ENCODE results near the gene SKI.

The SKI gene

GRCh38 chr1:2229911-2230731, 2.0 kb downstream of the SKI start:
- H2BK5ac ChIP-seq (ENCODE audit: low read length): peak overlapping the region; percentile 95
- H3K4ac ChIP-seq (ENCODE audit: low read length): peak overlapping the region; percentile 41
- H4K8ac ChIP-seq (ENCODE audit: low read depth, low read length): no peak overlapping the region
- H3K9me3 ChIP-seq (replicated peaks in 1 of 2; ENCODE audit: control insufficient read depth in 2 of 2, insufficient read depth in 1 of 2, low read depth in 1 of 2, low read length in 2 of 2): no peaks in the 10 kb centered on the region
- H3K79me1 ChIP-seq (ENCODE audit: low read depth, low read length): peaks cover 29% of the 10 kb centered on the region
- H3K9ac ChIP-seq (ENCODE audit: low read depth, low read length, poor library complexity): peak overlapping the region; percentile 100
- H3K14ac ChIP-seq (ENCODE audit: low read length): no peak overlapping the region
- H2BK12ac ChIP-seq (ENCODE audit: low read length): no peak overlapping the region
- H3K18ac ChIP-seq (ENCODE audit: low read length): peak overlapping the region; percentile 91
- H2BK15ac ChIP-seq (ENCODE audit: low read length): peak overlapping the region; percentile 49
- peak overlapping the region; percentile 69 to 96 for H3K4me3 ChIP-seq (ENCODE audit: low read length in 2 of 2)
- peak overlapping the region; percentile 99 for H3K23ac ChIP-seq (ENCODE audit: low read depth, low read length, poor library complexity)
- no peak overlapping the region for H2AK5ac ChIP-seq (ENCODE audit: low read depth, low read length)
- no peak overlapping the region for H4K91ac ChIP-seq (ENCODE audit: low read depth, low read length, poor library complexity)
- H3K27ac ChIP-seq (replicated peaks; ENCODE audit: low read length): no peak overlapping the region
- no CpG with 5 or more reads among the region's 32 CpGs for WGBS, 2 donors (ENCODE audit: extremely low coverage in 2 of 2, insufficient read length in 2 of 2, insufficient replicate concordance in 1 of 2)
- H2AFZ ChIP-seq (ENCODE audit: low read length): no peak overlapping the region
- no peak overlapping the region for H2BK120ac ChIP-seq (ENCODE audit: low read depth, low read length)
- peaks cover 35 to 41% of the 10 kb centered on the region in 2 donors for H3K4me1 ChIP-seq (ENCODE audit: control insufficient read depth in 2 of 2, insufficient read depth in 1 of 2, low read depth in 1 of 2, low read length in 2 of 2)
- peak overlapping the region; percentile 97 for H3K4me2 ChIP-seq (ENCODE audit: insufficient read depth, low read length, poor library complexity, severe bottlenecking)
- H3K27me3 ChIP-seq (ENCODE audit: control insufficient read depth in 3 of 3, insufficient read depth in 3 of 3, low read depth in 1 of 3, low read length in 3 of 3): peaks cover 0 to 8% (median 0%) of the 10 kb centered on the region in 3 experiments
- no peak for DNase-seq (ENCODE audit: low spot score)
- peaks cover 0 to 30% of the 10 kb centered on the region in 2 donors for H3K36me3 ChIP-seq (replicated peaks in 1 of 2; ENCODE audit: control insufficient read depth in 2 of 2, insufficient read depth in 2 of 2, low read length in 2 of 2)

GRCh38 chr1:2230781-2231531, 2.8 kb downstream of the SKI start:
- no peak overlapping the region for H3K27ac ChIP-seq (replicated peaks; ENCODE audit: low read length)
- H2BK5ac ChIP-seq (ENCODE audit: low read length): peak overlapping the region; percentile 57
- peak overlapping the region; percentile 81 for H3K9ac ChIP-seq (ENCODE audit: low read depth, low read length, poor library complexity)
- peaks cover 31% of the 10 kb centered on the region for H3K79me1 ChIP-seq (ENCODE audit: low read depth, low read length)
- H3K14ac ChIP-seq (ENCODE audit: low read length): no peak overlapping the region
- H3K23ac ChIP-seq (ENCODE audit: low read depth, low read length, poor library complexity): peak overlapping the region; percentile 32
- peak overlapping the region; percentile 69 to 74 for H3K4me3 ChIP-seq (ENCODE audit: low read length in 2 of 2)
- H2AFZ ChIP-seq (ENCODE audit: low read length): no peak overlapping the region
- no peak overlapping the region for H4K8ac ChIP-seq (ENCODE audit: low read depth, low read length)
- no peak overlapping the region for H3K4ac ChIP-seq (ENCODE audit: low read length)
- H3K4me1 ChIP-seq (ENCODE audit: control insufficient read depth in 2 of 2, insufficient read depth in 1 of 2, low read depth in 1 of 2, low read length in 2 of 2): peaks cover 37 to 43% of the 10 kb centered on the region in 2 donors
- H4K91ac ChIP-seq (ENCODE audit: low read depth, low read length, poor library complexity): no peak overlapping the region
- H2BK120ac ChIP-seq (ENCODE audit: low read depth, low read length): no peak overlapping the region
- no peak overlapping the region for H2BK15ac ChIP-seq (ENCODE audit: low read length)
- H3K18ac ChIP-seq (ENCODE audit: low read length): peak overlapping the region; percentile 81
- peak overlapping the region; percentile 97 for H3K4me2 ChIP-seq (ENCODE audit: insufficient read depth, low read length, poor library complexity, severe bottlenecking)
- peaks cover 0 to 35% of the 10 kb centered on the region in 2 donors for H3K36me3 ChIP-seq (replicated peaks in 1 of 2; ENCODE audit: control insufficient read depth in 2 of 2, insufficient read depth in 2 of 2, low read length in 2 of 2)
- H3K9me3 ChIP-seq (replicated peaks in 1 of 2; ENCODE audit: control insufficient read depth in 2 of 2, insufficient read depth in 1 of 2, low read depth in 1 of 2, low read length in 2 of 2): no peaks in the 10 kb centered on the region
- DNase-seq (ENCODE audit: low spot score): no peak
- H2BK12ac ChIP-seq (ENCODE audit: low read length): no peak overlapping the region
- H3K27me3 ChIP-seq (ENCODE audit: control insufficient read depth in 3 of 3, insufficient read depth in 3 of 3, low read depth in 1 of 3, low read length in 3 of 3): peaks cover 0 to 8% (median 0%) of the 10 kb centered on the region in 3 experiments
- no CpG with 5 or more reads among the region's 30 CpGs for WGBS, 2 donors (ENCODE audit: extremely low coverage in 2 of 2, insufficient read length in 2 of 2, insufficient replicate concordance in 1 of 2)
- peak overlapping the region; percentile 64 for H2AK5ac ChIP-seq (ENCODE audit: low read depth, low read length)

- Histone ChIP-seq H3K9me3 (replicated peaks in 1 of 2; ENCODE audit: control insufficient read depth in 2 of 2, insufficient read depth in 1 of 2, low read depth in 1 of 2, low read length in 2 of 2) (no peaks in the 10 kb centered on the region), H2BK15ac (ENCODE audit: low read length) (peak overlapping the region; percentile 20), H3K14ac (ENCODE audit: low read length) (peak overlapping the region; percentile 56), H2BK120ac (ENCODE audit: low read depth, low read length) (no peak overlapping the region), H3K79me1 (ENCODE audit: low read depth, low read length) (peaks cover 30% of the 10 kb centered on the region), H3K4me1 (ENCODE audit: control insufficient read depth in 2 of 2, insufficient read depth in 1 of 2, low read depth in 1 of 2, low read length in 2 of 2) (peaks cover 34 to 38% of the 10 kb centered on the region in 2 donors), H3K4me2 (ENCODE audit: insufficient read depth, low read length, poor library complexity, severe bottlenecking) (peak overlapping the region; percentile 97), H3K27ac (replicated peaks; ENCODE audit: low read length) (no peak overlapping the region), H3K9ac (ENCODE audit: low read depth, low read length, poor library complexity) (peak overlapping the region; percentile 81), H4K8ac (ENCODE audit: low read depth, low read length) (no peak overlapping the region), H3K4me3 (ENCODE audit: low read length in 2 of 2) (peak overlapping the region; percentile 0 to 69), H4K91ac (ENCODE audit: low read depth, low read length, poor library complexity) (no peak overlapping the region), H3K36me3 (replicated peaks in 1 of 2; ENCODE audit: control insufficient read depth in 2 of 2, insufficient read depth in 2 of 2, low read length in 2 of 2) (peaks cover 0 to 39% of the 10 kb centered on the region in 2 donors), H2AK5ac (ENCODE audit: low read depth, low read length) (no peak overlapping the region), H3K18ac (ENCODE audit: low read length) (peak overlapping the region; percentile 41), H3K23ac (ENCODE audit: low read depth, low read length, poor library complexity) (peak overlapping the region; percentile 90), H2BK12ac (ENCODE audit: low read length) (no peak overlapping the region), H2AFZ (ENCODE audit: low read length) (no peak overlapping the region), H2BK5ac (ENCODE audit: low read length) (no peak overlapping the region), H3K27me3 (ENCODE audit: control insufficient read depth in 3 of 3, insufficient read depth in 3 of 3, low read depth in 1 of 3, low read length in 3 of 3) (peaks cover 0 to 1% (median 0%) of the 10 kb centered on the region in 3 experiments), H3K4ac (ENCODE audit: low read length) (no peak overlapping the region)
- WGBS, 2 donors (ENCODE audit: extremely low coverage in 2 of 2, insufficient read length in 2 of 2, insufficient replicate concordance in 1 of 2): no CpG with 5 or more reads among the region's 26 CpGs
- DNase-seq (ENCODE audit: low spot score): no peak
Measured at GRCh38 chr1:2231532-2232254, 3.6 kb downstream of the SKI start.

All from neuronal stem cell (in vitro differentiated cells).